Smooth muscle cell of trachea (primary cell): ENCODE measurements around the gene GABPB1. TPM values are rescaled to one million over a fixed set of nuclear protein-coding genes. Genes with fewer than 3 reads are reported as not detected.

ENCODE experiments used
- total RNA-seq: library from RNA; depleted of rRNA; stranded (reverse); fragments of >200 nt; gene quantifications from 2 replicates; pipeline ENCODE4 v1.2.1, GENCODE V29; 2014

The GABPB1 gene
- 33.0 and 36.9 TPM in 2 replicates for total RNA-seq

GRCh38 chr15:50354838-50355618, at the start of gene GABPB1:
Gene GABPB1, minus strand, starts transcription at chr15:50355198. Its CDS starts 45,400 bp downstream, at chr15:50309798.

GRCh38 chr15:50265620-50266019, 89.4 kb downstream of the GABPB1 start, which contains the start of gene HDC:
Gene HDC, minus strand, starts transcription at chr15:50265726. Its CDS starts 103 bp downstream, at chr15:50265623.

Other genes with a start within 250 kb of the GABPB1 start
- gene ATP8B4, start 236.0 kb downstream of the GABPB1 start, total RNA-seq, result 3.2 and 7.4 TPM in 2 replicates
- 0.15 TPM in 1 of 2 replicates, not detected in the other for gene SLC27A2, start 173.0 kb downstream of the GABPB1 start, total RNA-seq
- gene HDC, start 89.5 kb downstream of the GABPB1 start, total RNA-seq, result not detected in 2 replicates
- 44.0 and 62.5 TPM in 2 replicates for gene USP8, start 69.2 kb upstream of the GABPB1 start, total RNA-seq
- 0.29 TPM in 1 of 2 replicates, not detected in the other for gene USP50, start 191.5 kb upstream of the GABPB1 start, total RNA-seq